Kidney capillary endothelial cell (primary cell): ENCODE measurements around the gene PMPCA.
"Not testable (repeated sequence)": the region's sequence is repeated elsewhere in the genome, so short reads cannot be mapped to it uniquely, and the experiment has no call there.

Experiments
- DNase-seq: peaks from one replicate; pipeline ENCODE4 v3.0.0-alpha.2; 2018; ENCODE audit warnings: low spot score

The PMPCA gene

GRCh38 chr9:136412962-136413361, 2.5 kb downstream of the PMPCA start:
- no peak for DNase-seq

GRCh38 chr9:136416427-136416826, 6.0 kb downstream of the PMPCA start:
- DNase-seq: no peak

- no peak for DNase-seq
Observed at GRCh38 chr9:136416914-136417313, 6.5 kb downstream of the PMPCA start.

- DNase-seq: no peak
Observed at GRCh38 chr9:136418182-136419091, 8.0 kb downstream of the PMPCA start.

GRCh38 chr9:136419092-136419420, 8.6 kb downstream of the PMPCA start:
- DNase-seq: no peak

GRCh38 chr9:136421791-136422190, 11.3 kb downstream of the PMPCA start:
- no peak for DNase-seq

GRCh38 chr9:136422876-136423275, 12.4 kb downstream of the PMPCA start:
- no peak for DNase-seq

GRCh38 chr9:136423432-136424146, 13.1 kb downstream of the PMPCA start:
- no peak for DNase-seq

- no peak for DNase-seq
Observed at GRCh38 chr9:136424750-136425362, 14.4 kb downstream of the PMPCA start.

- not testable (repeated sequence) for DNase-seq
Observed at GRCh38 chr9:136425367-136425766, 14.9 kb downstream of the PMPCA start.

GRCh38 chr9:136426787-136427186, 16.3 kb downstream of the PMPCA start:
- DNase-seq: no peak

GRCh38 chr9:136429075-136429628, 18.7 kb downstream of the PMPCA start:
- DNase-seq: no peak

GRCh38 chr9:136429683-136430491, 19.4 kb downstream of the PMPCA start:
- no peak for DNase-seq

GRCh38 chr9:136430588-136431234, 20.3 kb downstream of the PMPCA start:
- DNase-seq: no peak

GRCh38 chr9:136431782-136432350, 21.4 kb downstream of the PMPCA start:
- no peak for DNase-seq

- DNase-seq: no peak
Observed at GRCh38 chr9:136432591-136432990, 22.1 kb downstream of the PMPCA start.

- DNase-seq: no peak
Observed at GRCh38 chr9:136433043-136433715, 22.7 kb downstream of the PMPCA start.

GRCh38 chr9:136433849-136434579, 23.6 kb downstream of the PMPCA start:
- no peak for DNase-seq

- no peak for DNase-seq
Observed at GRCh38 chr9:136434580-136435169, 24.2 kb downstream of the PMPCA start.
